Panc1 (cell line): ENCODE data around the gene RBL1.

Experiments
- CTCF ChIP-seq: fragments of 450-650 bp; IDR thresholded peaks from 2 replicates; pipeline ENCODE4 v1.5.1; 2017; ENCODE audit warnings: mild to moderate bottlenecking
- POLR2AphosphoS5 ChIP-seq: IDR thresholded peaks from 2 replicates; pipeline ENCODE4 v1.6.1; 2012; ENCODE audit warnings: mild to moderate bottlenecking, low read depth, low read length, moderate library complexity
- SIN3A ChIP-seq: IDR thresholded peaks from 2 replicates; pipeline ENCODE4 v1.6.1; 2012; ENCODE audit warnings: low read depth, mild to moderate bottlenecking, low read length, moderate library complexity, borderline replicate concordance; ENCODE audit not compliant: insufficient read depth
- TCF7L2 ChIP-seq: IDR thresholded peaks from 2 replicates; pipeline ENCODE4 v1.6.1; 2011; ENCODE audit warnings: mild to moderate bottlenecking, low read depth, low read length, inconsistent platforms
- TF ChIP-seq, protein P1 (sequence below), 2 experiments: IDR thresholded peaks; 2 replicates each; pipeline ENCODE4 v1.6.1; 2011 to 2012; ENCODE audit warnings: low read depth in 2 of 2, control low read depth in 1 of 2, low read length in 1 of 2, mild to moderate bottlenecking in 1 of 2, moderate library complexity in 1 of 2; ENCODE audit not compliant: insufficient read depth in 1 of 2

DNA sequence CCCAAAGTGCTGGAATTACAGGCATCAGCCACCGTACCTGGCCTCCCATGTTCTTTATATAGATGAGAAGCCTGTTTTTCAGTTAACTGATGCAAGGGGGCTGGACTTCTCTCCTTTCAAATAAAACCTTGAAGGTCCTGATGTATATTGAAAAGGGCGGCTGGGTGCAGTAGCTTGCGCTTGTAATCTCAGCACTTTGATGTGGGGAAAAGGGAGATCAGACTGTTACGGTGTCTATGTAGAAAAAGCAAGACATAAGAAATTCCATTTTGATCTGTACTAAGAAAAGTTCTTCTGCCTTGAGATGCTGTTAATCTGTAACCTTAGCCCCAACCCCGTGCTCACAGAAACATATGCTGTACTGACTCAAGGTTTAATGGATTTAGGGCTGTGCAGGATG lies 128.2 kb downstream of the RBL1 start:
- TF ChIP-seq POLR2AphosphoS5 = no peak
- TF ChIP-seq CTCF = no peak
- no peak for TF ChIP-seq SIN3A
- TF ChIP-seq, protein P1, sequence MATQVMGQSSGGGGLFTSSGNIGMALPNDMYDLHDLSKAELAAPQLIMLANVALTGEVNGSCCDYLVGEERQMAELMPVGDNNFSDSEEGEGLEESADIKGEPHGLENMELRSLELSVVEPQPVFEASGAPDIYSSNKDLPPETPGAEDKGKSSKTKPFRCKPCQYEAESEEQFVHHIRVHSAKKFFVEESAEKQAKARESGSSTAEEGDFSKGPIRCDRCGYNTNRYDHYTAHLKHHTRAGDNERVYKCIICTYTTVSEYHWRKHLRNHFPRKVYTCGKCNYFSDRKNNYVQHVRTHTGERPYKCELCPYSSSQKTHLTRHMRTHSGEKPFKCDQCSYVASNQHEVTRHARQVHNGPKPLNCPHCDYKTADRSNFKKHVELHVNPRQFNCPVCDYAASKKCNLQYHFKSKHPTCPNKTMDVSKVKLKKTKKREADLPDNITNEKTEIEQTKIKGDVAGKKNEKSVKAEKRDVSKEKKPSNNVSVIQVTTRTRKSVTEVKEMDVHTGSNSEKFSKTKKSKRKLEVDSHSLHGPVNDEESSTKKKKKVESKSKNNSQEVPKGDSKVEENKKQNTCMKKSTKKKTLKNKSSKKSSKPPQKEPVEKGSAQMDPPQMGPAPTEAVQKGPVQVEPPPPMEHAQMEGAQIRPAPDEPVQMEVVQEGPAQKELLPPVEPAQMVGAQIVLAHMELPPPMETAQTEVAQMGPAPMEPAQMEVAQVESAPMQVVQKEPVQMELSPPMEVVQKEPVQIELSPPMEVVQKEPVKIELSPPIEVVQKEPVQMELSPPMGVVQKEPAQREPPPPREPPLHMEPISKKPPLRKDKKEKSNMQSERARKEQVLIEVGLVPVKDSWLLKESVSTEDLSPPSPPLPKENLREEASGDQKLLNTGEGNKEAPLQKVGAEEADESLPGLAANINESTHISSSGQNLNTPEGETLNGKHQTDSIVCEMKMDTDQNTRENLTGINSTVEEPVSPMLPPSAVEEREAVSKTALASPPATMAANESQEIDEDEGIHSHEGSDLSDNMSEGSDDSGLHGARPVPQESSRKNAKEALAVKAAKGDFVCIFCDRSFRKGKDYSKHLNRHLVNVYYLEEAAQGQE (IDR thresholded peaks at IDR 0.05; ENCODE audit: insufficient read depth in 1 of 2, low read depth in 2 of 2, low read length in 1 of 2) = no peak
- no peak for TF ChIP-seq TCF7L2
